ENCODE data around the gene NR1I3.
"Not testable (repeated sequence)": the region's sequence is repeated elsewhere in the genome, so short reads cannot be mapped to it uniquely, and the experiment has no call there.

NR1I3 gene

DNA sequence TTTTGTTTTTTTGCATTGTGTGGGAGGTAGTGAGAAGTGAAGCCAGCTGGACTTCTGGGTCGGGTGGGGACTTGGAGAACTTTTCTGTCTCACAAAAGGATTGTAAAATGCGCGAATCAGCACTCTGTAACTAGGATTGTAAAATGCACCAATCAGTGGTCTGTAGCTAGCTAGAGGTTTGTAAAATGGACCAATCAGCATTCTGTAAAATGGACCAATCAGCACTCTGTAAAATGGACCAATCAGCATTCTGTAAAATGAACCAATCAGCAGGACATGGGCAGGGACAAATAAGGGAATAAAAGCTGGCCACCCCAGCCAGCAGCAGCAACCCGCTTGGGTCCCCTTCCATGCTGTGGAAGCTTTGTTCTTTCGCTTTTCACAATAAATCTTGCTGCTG, 12.1 kb upstream of the NR1I3 start:
- not testable (repeated sequence) for DNase-seq

DNA sequence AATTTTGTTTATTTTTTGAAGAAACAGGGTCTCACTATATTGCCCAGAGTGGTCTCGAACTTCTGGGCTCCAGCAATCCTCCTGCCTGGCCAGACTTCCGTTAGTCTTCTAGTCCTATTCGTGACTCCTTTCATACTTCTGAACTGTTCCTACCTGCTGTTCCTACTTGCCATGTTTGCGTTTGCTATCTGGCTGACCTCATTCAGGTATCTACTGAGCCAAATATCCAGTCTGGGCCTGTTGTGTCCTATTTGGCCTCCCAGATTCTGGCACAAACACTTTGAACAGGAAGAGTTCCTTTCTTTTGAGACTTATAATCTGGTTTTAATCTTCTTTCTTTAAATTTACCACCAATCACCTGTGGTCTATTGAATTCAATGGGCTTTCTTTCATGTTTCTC, 6.9 kb upstream of the NR1I3 start:
- no peak for DNase-seq

DNA sequence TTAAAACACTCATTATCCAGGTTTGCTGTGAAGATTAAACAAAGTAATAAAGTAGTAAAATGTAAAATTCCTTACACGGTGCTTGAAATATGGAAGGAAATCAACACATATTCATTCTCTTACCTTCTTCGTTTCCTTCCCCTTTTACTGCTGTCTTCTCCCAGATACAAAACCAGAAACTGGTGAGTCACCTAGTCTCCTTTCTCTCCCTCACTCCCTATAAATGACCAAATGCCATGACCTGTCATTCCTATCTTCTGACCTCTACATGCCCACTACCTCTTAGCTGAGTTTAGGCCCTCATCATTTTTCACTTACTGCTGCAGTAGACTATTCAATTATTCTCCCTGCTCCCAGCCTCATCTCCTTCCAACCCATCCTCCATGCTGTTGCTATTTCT, 4.3 kb upstream of the NR1I3 start:
- DNase-seq: no peak

DNA sequence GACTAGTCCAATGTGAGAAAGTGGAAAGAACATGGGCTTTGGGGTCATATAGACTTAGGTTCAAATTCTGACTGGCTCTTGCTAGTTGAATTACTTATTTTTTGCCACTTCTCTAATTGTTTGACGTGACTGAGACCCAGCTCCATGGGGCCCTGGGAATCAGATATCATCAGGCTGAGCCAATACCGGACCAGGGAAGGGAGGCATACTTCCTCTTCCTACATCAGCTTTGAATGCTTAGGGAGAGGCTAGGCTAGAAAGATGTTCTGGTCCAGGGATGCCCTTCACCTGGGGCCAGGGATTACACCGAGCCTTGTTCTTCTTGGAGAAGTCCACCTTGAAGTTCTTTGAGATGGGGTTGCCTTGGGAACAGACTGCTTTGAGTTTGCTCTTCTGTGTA, 3.7 kb upstream of the NR1I3 start:
- DNase-seq: no peak

DNA sequence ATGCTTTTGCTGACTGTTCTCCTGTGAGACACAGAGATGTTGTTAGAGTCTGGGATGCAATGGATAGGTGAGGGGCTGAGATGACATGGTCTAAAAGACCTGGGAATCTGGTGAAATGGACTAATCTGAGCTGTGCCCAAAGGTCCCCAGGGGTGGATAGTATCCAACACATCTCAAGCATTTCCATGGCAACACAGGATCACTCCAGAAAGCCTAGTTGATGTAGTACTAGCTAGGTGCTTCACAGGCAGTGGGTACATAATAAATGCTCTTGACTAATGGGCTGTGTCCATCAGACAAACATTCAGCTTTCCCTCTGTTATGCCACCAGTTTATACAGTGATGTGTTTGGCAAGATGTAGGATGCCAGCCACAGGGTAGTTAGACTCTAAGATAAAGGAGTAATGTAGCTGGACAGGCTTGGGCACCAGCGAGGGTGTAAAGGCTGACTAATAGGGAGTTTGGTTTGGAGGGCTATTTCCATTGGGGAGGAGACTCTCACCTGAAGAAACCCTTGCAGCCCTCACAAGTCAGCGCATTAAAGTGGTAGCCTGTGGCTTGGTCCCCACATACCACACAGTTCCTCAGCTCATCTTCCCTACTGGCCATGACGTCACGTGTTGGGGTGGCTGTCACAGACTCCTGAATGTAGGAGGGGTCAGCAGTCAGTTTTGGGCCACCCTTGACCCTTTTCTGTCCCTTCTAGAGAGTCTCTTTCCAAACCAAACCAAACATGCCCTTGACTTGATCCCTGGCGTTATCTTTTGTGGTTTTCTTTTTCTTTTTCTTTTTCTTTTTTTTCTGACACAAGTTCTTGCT, 1.8 kb downstream of the NR1I3 start:
- no peak for DNase-seq

DNA sequence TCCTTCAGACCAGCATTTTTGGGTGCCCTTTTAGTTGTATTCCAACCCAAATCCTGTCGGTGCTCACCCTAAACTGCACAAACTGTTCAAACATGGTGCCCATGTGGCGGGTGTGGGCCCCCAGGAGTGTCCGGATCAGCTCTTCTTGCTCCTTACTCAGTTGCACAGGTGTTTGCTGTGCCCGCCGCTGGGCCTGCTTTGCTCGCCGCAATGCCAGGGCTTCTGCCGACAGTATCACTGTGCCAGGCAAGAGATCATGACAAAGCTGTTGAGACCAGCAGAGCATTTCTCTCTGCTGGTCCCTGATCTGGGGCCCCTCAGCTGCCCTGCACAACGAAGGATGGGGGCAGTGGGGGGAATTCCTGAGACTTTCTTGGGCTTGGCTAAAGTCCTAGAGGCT, 4.9 kb downstream of the NR1I3 start:
- DNase-seq: no peak

DNA sequence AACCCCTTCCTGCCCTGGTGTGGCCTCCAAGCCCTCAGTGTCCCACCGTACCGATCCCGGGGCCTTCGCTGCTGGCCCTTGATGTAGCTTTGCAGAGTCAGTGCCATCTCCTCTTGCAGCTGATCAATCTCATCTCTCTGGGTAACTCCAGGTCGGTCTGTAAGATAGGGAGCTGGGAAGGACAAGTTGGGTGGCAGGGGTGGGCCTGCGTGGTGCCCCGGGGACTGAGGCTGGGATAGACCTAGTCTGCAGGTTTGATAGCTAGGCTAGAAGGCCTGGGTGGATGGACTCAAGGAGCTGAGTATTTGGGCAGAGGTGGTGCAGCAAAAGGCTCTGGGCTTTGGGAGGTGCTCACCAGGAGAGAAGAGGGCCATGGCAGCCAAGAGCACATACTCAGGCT, 7.2 kb downstream of the NR1I3 start:
- DNase-seq: no peak

DNA sequence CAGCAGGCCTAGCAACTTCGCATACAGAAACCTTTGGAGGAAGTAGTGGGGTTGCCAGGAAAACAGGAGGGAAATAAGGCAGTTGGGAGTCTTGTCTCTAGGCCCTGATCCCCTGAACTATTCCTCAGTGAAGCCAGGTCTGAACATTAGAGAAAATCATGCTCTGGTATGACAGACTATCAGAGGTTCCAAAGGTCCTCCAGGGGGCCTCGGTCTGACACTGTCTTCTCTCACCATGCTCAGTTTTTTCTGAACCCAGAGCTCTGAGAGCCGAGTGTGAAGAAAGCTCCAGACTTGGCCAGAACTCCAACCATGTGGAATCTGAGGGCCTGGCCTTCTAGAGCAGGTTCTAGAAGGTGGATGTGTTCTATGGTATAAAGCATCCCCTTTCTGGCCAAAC, 8.1 kb downstream of the NR1I3 start:
- no peak for DNase-seq

DNA sequence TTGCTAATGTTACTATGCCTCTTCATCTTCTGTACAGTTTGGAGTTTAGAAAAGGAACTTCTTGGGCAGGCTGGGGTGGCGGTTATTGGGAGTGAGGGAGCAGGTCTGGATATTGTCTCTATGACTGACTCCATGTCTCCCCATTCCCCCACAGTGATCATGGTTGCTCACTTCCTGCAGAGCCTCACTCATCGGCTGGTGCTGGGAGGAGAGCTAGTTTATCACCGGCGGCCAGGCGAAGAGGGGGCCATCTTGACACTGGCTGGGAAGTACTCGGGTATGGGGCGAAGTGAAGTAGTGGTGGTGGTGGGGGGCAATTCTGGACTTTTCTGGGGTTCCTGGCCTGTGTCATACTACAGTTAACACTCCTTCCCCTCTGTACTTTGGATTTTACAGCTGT, 10.0 kb downstream of the NR1I3 start:
- no peak for DNase-seq

DNA sequence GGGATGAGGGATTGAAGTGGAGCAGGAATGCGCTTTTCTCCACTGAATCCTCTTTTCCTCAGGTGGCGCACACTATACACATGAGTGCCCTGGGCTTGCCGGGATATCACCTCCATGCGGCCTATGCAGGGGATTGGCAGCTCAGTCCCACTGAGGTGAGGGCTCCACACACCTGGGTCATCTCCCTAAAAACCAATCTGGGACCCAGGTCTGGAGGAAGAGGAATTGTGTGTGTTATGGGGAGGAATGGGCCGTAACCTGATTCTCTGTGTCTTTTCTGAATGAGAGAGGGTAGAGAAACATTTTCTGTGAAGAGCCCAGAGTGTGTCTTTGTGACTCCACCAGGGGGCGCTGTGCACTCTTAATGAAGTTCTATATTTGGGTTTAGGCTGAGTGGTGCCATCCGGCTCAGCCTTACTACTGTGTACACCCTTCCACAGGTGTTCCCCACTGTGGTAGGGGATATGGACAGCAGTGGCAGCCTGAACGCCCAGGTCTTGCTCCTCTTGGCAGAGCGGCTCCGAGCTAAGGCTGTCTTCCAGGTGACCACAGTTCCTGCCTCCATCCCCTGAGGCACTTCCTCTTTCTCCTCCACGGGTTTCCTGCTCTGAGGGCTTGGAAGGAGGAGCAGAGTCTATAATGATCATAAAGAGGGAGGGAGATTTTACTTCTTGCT, 10.7 kb downstream of the NR1I3 start:
- peak; percentile 19 for DNase-seq

DNA sequence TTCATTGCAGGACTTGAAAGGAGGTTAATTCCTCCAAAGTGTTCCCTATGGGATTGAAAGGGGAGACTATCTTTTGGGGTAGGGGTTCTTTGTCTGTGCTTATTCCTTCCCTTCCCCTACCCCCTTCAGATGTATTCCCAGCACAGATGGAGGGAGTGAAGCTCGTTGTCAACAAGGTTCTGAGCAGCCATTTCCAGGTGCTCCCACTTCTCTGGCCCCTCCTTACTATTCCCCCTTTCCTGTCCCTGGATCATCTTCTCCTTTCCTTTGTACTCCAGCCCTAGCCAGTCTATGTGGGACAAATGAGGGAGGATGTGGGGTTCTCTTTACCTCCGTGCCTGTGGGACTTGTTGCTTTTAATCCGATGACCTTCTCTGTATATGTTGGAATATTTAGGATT, 11.2 kb downstream of the NR1I3 start:
- no peak for DNase-seq

DNA sequence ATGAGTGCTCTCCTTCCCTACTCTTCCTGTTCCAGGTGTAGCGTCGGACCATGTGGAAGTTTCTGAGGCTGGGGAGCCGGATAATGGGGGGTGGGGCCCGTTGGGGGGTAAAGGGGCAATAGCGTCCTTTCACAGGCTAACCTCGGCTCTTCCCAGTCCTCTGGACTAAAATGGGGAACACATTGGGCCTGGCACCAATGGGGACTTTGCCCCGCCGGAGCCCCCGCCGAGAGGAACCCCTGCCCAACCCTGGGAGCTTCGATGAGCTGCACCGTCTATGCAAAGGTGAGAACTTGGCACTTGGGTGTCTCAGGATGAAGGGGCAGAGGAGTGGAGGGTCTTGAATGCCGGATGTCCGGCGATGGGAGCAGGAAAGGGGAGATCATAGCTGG, 11.7 kb downstream of the NR1I3 start:
- no peak for DNase-seq

DNA sequence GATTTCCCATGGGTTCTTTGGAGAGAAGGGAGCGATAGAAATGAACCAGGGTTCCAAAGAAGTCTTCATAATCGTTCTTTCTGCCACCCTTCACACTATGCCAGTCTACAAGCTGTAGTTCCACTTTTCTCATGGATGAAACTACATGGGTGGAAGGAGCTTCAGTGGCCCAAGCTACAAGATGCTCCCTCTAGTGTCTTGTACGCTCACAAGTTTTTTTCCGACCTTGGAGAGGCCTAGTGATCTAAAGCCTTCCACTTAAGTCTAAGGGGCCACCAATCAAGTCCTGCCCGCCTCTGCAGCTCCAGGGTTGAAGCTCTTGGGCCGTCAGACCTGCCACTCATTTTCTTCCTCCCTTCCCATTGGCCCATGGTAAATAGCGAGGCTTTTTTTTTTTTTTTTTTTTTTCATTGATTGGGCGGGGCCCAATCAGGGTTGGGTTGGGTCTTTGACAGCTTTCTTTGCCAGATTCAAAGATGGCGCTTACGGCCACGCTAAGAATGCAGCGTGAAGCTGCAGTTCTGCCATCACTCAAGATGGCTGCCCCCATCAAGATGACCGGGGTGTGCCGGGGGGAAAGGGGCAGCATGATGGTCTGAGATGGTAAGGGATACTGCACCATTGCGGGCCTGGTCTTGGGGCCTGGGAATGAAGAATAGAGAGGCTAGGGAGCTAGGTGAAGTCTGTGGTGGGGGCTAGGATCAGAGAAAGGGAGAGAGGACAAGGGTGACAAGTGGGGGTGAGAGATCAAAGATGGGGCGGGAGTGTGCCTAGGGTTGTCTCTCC, 12.3 kb downstream of the NR1I3 start, which contains the start of gene TOMM40L:
Gene TOMM40L (plus strand): TSS at position 527 of the 786 bp plus-strand sequence. CDS start 430 bp downstream, outside the sequence.
- peak; percentile 69 for DNase-seq

DNA sequence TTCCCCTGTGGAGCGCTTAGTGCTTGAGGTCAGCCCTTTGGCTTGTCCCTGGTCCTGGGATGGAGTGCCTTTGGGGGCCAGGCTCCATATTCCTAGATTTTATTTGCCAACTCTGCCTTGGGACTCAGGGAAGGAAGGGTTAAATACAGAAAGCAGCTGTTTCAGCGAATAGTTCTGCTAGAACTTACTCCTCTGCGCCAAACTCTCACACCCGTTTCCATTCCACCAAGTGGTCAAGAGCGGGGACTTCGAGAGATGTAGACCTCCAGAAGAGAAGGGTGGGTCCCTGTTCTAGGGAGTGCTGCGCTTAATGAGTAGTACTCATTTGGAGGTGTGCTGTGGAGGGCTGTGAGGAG, 12.8 kb downstream of the NR1I3 start:
- DNase-seq: no peak

DNA sequence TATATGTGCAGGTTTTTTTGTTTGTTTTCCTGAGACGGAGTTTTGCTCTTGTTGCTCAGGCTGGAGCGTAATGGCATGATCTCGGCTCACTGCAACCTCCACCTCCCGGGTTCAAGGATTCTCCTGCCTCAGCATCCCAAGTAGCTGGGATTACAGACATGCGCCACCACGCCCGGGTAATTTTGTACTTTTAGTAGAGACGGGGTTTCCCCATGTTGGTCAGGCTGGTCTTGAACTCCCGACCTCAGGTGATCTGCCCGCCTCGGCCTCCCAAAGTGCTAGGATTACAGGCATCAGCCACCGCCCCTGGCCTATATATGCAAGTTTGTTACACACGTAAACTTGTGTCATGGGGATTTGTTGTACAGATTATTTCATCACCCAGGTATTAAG, 13.3 kb downstream of the NR1I3 start:
- not testable (repeated sequence) for DNase-seq

DNA sequence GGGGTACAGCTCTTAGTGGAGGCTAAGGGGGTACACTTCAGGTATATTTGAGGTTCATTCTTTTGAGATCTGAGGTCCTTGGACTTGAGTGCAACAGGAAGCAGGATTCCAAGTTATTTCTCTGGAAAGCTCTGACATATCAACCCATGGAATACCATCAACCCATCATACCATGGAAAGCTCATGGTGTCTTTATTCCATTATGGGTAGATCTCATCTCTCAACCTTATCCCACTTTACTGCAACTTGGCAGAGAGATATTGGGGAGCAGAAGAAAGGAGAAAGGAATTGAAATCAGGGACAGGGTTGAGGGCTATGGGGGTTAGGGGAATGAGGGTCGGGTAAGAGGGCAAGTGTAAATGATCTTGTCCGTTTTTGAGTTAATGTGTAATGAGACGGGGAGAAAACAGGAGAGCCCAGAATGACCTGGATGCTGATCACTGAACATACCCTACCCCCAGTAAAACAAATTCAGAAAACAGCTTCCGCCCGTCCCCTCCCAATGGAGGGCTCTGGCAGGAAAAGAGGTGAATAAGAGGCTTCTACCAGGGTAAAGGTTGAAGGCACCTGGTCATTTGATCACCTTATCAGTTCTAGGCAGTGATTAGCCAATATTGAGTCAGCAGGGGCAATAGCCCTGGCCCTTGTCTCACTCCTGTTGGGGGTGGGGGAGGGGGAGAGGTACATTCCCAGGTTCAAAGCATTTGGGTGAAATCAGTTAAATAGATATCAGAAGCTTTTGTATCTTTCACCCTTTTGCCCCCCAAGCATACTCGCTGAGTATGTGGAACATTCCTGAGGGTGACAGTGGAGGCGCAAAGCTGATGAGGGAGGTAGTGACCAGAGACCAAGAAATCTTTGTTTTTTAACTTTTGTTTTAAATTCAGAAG, 14.0 kb downstream of the NR1I3 start:
- no peak for DNase-seq

DNA sequence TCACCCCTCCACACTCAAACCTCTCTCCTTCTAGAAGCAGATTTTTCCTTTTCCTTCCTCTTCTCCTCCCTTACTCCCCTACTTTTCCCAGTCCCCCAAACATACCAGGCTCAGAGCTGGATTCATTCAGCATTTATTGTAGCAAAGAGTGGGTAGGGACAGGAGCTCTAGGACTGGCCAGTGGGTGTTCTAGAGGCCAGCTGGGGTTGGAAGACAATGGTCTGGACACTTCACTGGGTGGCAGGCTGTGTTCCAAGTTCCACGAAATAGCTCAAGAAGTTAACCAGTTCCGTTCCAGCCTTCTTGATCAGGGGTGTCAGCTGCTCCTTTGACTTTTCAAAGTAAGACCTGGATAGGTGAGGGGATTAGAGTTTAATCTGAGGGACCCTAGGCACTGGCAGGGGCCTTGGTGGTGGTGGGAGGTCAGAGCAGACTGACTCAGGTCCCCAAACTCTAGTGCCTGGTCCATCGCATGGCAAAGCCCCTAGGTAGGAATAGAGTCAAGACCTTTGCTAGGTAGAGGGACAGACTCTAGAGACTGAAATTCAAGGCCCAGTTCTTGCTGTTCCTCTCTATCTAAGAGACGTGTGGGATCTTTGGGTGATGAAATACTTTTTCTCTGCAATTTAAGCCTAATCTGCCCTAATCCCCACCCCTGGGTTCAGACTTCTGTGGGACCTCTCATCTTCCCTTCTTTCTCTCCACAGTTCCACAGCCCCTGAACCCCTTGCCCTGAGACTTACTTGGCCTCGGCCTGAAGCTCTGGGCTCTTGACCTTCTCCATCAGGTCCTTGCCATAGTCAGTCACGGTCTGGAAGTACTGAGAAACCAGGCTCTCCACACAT, 15.6 kb downstream of the NR1I3 start:
- DNase-seq: no peak

DNA sequence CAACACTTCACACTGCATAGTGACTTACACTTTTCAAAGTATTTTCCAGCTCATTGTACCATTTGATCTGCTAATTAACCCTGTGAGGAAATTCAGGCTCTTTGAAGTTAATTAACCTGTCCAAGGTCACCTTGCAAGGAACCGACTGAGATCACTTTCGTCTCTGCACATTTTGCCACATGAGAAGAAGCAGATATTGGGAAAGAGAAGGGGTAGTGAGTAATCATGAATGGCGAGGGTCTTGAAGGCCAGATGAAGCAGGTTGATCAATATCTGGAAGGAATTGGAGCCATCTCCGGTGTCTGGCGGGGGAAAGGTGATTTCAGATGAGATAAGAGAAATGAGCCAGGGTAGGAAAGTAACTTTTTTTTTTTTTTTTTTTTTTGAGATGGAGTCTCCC, 18.0 kb downstream of the NR1I3 start:
- DNase-seq: no peak

DNA sequence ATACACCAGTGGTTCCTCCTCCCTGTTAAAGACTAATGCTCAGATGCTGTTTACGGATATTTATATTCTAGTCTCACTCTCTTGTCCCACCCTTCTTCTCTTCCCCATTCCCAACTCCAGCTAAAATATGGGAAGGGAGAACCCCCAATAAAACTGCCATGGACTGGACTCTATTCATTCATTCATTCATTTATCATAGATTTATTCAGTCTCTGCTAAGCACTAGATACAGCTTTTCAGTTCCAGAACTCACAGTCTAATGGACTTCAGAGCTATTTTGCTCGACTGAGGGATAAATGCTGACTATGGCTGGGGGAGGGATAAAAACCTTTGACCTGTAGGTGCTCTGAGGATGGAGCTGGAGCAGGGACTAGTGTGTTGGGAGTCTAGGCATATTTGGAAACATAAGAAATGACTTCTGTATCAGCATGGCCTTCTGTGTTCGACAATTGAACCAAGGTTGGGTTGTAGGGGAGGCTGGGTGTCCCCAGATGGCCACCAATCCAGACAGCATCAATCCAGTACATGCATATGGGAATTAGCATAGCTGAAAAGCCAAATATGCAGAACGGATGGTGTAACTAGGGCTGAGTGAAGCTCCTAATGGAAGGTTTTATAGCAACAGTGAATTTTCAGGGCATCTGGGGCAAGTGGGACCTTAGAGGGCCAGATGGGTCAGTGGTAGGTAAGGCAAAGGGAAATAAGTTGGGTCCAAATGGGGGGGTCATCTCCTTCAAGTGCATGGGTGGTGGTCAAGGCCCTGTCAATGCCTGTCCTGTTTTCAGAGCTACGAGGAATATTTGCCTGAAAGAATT, 18.7 kb downstream of the NR1I3 start:
- DNase-seq: no peak

DNA sequence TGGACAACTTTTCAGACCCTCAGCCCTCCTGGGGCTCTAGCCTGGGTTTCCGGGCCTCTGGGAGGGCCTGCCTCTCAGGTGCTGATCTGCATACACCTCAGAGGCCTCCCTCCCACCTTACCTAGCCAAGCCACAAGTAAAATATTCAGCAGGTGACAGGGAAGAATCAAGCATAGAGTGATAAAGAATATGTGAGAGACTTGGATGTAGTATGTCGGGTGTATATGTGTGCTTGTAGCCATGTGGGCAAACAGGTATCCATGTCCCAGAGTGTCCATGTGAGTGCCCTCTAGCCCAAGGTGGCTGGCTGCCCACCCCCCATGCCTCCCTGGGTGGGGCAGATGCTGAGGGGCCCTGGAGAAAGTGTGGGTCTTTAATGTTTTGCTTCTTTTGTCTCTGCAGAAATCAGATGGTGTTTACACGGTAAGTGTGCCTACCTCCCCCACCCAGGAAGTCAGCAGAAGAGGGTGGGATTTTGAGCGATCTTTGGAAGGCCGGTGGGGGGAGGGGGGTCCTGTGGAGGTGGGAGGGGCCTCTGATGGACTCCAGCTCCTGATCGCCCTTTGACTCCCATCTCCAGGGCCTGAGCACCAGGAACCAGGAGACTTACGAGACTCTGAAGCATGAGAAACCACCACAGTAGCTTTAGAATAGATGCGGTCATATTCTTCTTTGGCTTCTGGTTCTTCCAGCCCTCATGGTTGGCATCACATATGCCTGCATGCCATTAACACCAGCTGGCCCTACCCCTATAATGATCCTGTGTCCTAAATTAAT, 19.5 kb downstream of the NR1I3 start:
- DNase-seq: peak; percentile 67

All from GOT3 (cell line).